ENCODE results near the gene JMY. TPM values are rescaled to one million over a fixed set of nuclear protein-coding genes. Genes with fewer than 3 reads are reported as not detected.

Gene JMY
- total and polyA plus RNA-seq, 2 donors from 2014 or later = 3.8 to 17.5 TPM

- DNase-seq (no peak), FAIRE-seq (no peak)
- H3K36me3 ChIP-seq (ENCODE audit: control insufficient read depth in 2 of 3, insufficient read depth in 3 of 3, low read length in 3 of 3) = no peaks in the 10 kb centered on the region
Measured at GRCh38 chr5:79255786-79256557, 20.0 kb downstream of the JMY start.

GRCh38 chr5:79256563-79256962 is 20.6 kb downstream of the JMY start:
- Histone ChIP-seq H3K9me3 (ENCODE audit: control insufficient read depth in 2 of 3, insufficient read depth in 1 of 3, low read length in 3 of 3) (no peaks in the 10 kb centered on the region), H3K4me1 (ENCODE audit: control insufficient read depth in 2 of 3, insufficient read depth in 2 of 3, low read depth in 1 of 3, low read length in 3 of 3) (peaks cover 0 to 5% (median 0%) of the 10 kb centered on the region in 3 donors), H3K36me3 (ENCODE audit: control insufficient read depth in 2 of 3, insufficient read depth in 3 of 3, low read length in 3 of 3) (no peaks in the 10 kb centered on the region), H3K27me3 (ENCODE audit: control insufficient read depth, insufficient read depth, low read length) (no peaks in the 10 kb centered on the region), H3K4me3 (ENCODE audit: low read length in 3 of 3) (no peak overlapping the region), H3K9ac (ENCODE audit: low read length in 3 of 3) (no peak overlapping the region), H3K27ac (ENCODE audit: low read depth in 2 of 2, low read length in 2 of 2) (no peak overlapping the region)
- FAIRE-seq (no peak), DNase-seq (no peak)
- intact Hi-C loops (cut with DNase I) = no loop called here
- TF ChIP-seq CTCF (IDR thresholded peaks at IDR 0.05; ENCODE audit: borderline replicate concordance, extremely low read depth, insufficient read depth) = no peak

More at GRCh38 chr5:79255786-79256557, 20.0 kb downstream of the JMY start:
- Histone ChIP-seq H3K4me3 (ENCODE audit: low read length in 3 of 3) (no peak overlapping the region), H3K9ac (ENCODE audit: low read length in 3 of 3) (no peak overlapping the region), H3K4me1 (ENCODE audit: control insufficient read depth in 2 of 3, insufficient read depth in 2 of 3, low read depth in 1 of 3, low read length in 3 of 3) (peaks cover 0 to 5% (median 0%) of the 10 kb centered on the region in 3 donors), H3K27ac (ENCODE audit: low read depth in 2 of 2, low read length in 2 of 2) (no peak overlapping the region), H3K27me3 (ENCODE audit: control insufficient read depth, insufficient read depth, low read length) (no peaks in the 10 kb centered on the region), H3K9me3 (ENCODE audit: control insufficient read depth in 2 of 3, insufficient read depth in 1 of 3, low read length in 3 of 3) (no peaks in the 10 kb centered on the region)
- TF ChIP-seq CTCF (IDR thresholded peaks at IDR 0.05; ENCODE audit: borderline replicate concordance, extremely low read depth, insufficient read depth) = peak; percentile 45
- intact Hi-C loops (cut with DNase I) = no loop called here

GRCh38 chr5:79257314-79257713 is 21.4 kb downstream of the JMY start:
- Histone ChIP-seq H3K4me1 (ENCODE audit: control insufficient read depth in 2 of 3, insufficient read depth in 2 of 3, low read depth in 1 of 3, low read length in 3 of 3) (peaks cover 0 to 5% (median 0%) of the 10 kb centered on the region in 3 donors), H3K9me3 (ENCODE audit: control insufficient read depth in 2 of 3, insufficient read depth in 1 of 3, low read length in 3 of 3) (no peaks in the 10 kb centered on the region), H3K9ac (ENCODE audit: low read length in 3 of 3) (no peak overlapping the region), H3K27ac (ENCODE audit: low read depth in 2 of 2, low read length in 2 of 2) (no peak overlapping the region), H3K27me3 (ENCODE audit: control insufficient read depth, insufficient read depth, low read length) (no peaks in the 10 kb centered on the region), H3K4me3 (ENCODE audit: low read length in 3 of 3) (no peak overlapping the region), H3K36me3 (ENCODE audit: control insufficient read depth in 2 of 3, insufficient read depth in 3 of 3, low read length in 3 of 3) (no peaks in the 10 kb centered on the region)
- FAIRE-seq (no peak), DNase-seq (no peak)
- intact Hi-C loops (cut with DNase I) = no loop called here
- no peak for TF ChIP-seq CTCF (IDR thresholded peaks at IDR 0.05; ENCODE audit: borderline replicate concordance, extremely low read depth, insufficient read depth)

Measured in kidney (tissue), 14 donors.